ENCODE results near the gene URAD. TPM values are rescaled to one million over a fixed set of nuclear protein-coding genes. Genes with fewer than 3 reads are reported as not detected.
A peak's percentile ranks its signal among the peaks of the same experiment; 100 is the strongest.

Gene URAD
- total RNA-seq, 4 donors from 2014 or later, result 124 to 265 (median 168) TPM

GRCh38 chr13:27961227-27962085, 27.0 kb downstream of the URAD start:
- Histone ChIP-seq H3K4me3 (peak overlapping the region in 3 of 4 donors; percentile 16 to 72 (median 30)), H3K9me3 (no peaks in the 10 kb centered on the region), H3K4me1 (peaks cover 0 to 64% (median 45%) of the 10 kb centered on the region in 4 donors), H3K27ac (peak overlapping the region; percentile 75 to 97 (median 92)), H3K27me3 (peaks cover 95% of the 10 kb centered on the region), H3K36me3 (no peaks in the 10 kb centered on the region)
- in situ Hi-C loops (cut with MboI; ENCODE audit: low pct_ligation_motif_present in 1 of 4, low pct_unique_long_range_greater_than_20kb in 1 of 4, low sequenced_read_pairs in 3 of 4) (no loop called here), intact Hi-C loops (cut with DNase I; ENCODE audit: low total_unique reads) (no loop called here)
- TF ChIP-seq POLR2A (IDR thresholded peaks at IDR 0.05) (no peak), EP300 (IDR thresholded peaks at IDR 0.05; ENCODE audit: low read depth) (no peak), CTCF (IDR thresholded peaks at IDR 0.05) (no peak), POLR2AphosphoS5 (IDR thresholded peaks at IDR 0.05) (no peak)
- 8 to 11% methylated on average over 3 to 25 of the region's 25 CpGs for WGBS, 2 donors (ENCODE audit: low coverage in 1 of 2)
- DNase-seq, result no peak

- Histone ChIP-seq H3K27ac (peak overlapping the region; percentile 75 to 97 (median 92)), H3K36me3 (no peaks in the 10 kb centered on the region), H3K9me3 (no peaks in the 10 kb centered on the region), H3K27me3 (peaks cover 95% of the 10 kb centered on the region), H3K4me3 (peak overlapping the region in 3 of 4 donors; percentile 16 to 72 (median 30)), H3K4me1 (peaks cover 0 to 72% (median 44%) of the 10 kb centered on the region in 4 donors)
- intact Hi-C loops (cut with DNase I; ENCODE audit: low total_unique reads), result no loop called here
- WGBS, 2 donors (ENCODE audit: low coverage in 1 of 2), result 0 to 2% methylated on average over 1 to 53 of the region's 73 CpGs
- peak; percentile 88 for DNase-seq
- TF ChIP-seq CTCF (IDR thresholded peaks at IDR 0.05), result peak; percentile 45 to 81 (median 59)
- peak; percentile 87 for TF ChIP-seq POLR2A (IDR thresholded peaks at IDR 0.05)
- no peak for TF ChIP-seq EP300 (IDR thresholded peaks at IDR 0.05; ENCODE audit: low read depth)
- TF ChIP-seq POLR2AphosphoS5 (IDR thresholded peaks at IDR 0.05), result peak; percentile 47 to 93 (median 89)
- in situ Hi-C loops (cut with MboI; ENCODE audit: low pct_ligation_motif_present in 1 of 4, low pct_unique_long_range_greater_than_20kb in 1 of 4, low sequenced_read_pairs in 3 of 4), result no loop called here
These were observed 27.9 kb downstream of the URAD start for GRCh38 chr13:27960362-27961226.

GRCh38 chr13:27959976-27960361, 28.5 kb downstream of the URAD start:
- in situ Hi-C loops (cut with MboI; ENCODE audit: low pct_ligation_motif_present in 1 of 4, low pct_unique_long_range_greater_than_20kb in 1 of 4, low sequenced_read_pairs in 3 of 4), result no loop called here
- Histone ChIP-seq H3K27me3 (peaks cover 95% of the 10 kb centered on the region), H3K9me3 (no peaks in the 10 kb centered on the region), H3K4me3 (peak overlapping the region in 2 of 4 donors; percentile 30 to 72), H3K36me3 (no peaks in the 10 kb centered on the region), H3K27ac (peak overlapping the region; percentile 75 to 97 (median 92)), H3K4me1 (peaks cover 0 to 78% (median 44%) of the 10 kb centered on the region in 4 donors)
- no peak for DNase-seq
- TF ChIP-seq EP300 (IDR thresholded peaks at IDR 0.05; ENCODE audit: low read depth), result no peak
- no peak for TF ChIP-seq POLR2A (IDR thresholded peaks at IDR 0.05)
- no peak for TF ChIP-seq POLR2AphosphoS5 (IDR thresholded peaks at IDR 0.05)
- TF ChIP-seq CTCF (IDR thresholded peaks at IDR 0.05), result no peak
- 17 to 28% methylated on average over 13 to 14 of the region's 14 CpGs for WGBS, 2 donors (ENCODE audit: low coverage in 1 of 2)
- intact Hi-C loops (cut with DNase I; ENCODE audit: low total_unique reads), result no loop called here

All from transverse colon (tissue), 4 donors.